ENCODE data around the gene CELF1. TPM values are rescaled to one million over a fixed set of nuclear protein-coding genes. Genes with fewer than 3 reads are reported as not detected.

CELF1 gene
- total and polyA plus RNA-seq, 2 of the 13 experiments (the other 11 are each of a cell fraction or from before 2014, with no cell fraction given): 69.0 to 80.1 TPM

DNA sequence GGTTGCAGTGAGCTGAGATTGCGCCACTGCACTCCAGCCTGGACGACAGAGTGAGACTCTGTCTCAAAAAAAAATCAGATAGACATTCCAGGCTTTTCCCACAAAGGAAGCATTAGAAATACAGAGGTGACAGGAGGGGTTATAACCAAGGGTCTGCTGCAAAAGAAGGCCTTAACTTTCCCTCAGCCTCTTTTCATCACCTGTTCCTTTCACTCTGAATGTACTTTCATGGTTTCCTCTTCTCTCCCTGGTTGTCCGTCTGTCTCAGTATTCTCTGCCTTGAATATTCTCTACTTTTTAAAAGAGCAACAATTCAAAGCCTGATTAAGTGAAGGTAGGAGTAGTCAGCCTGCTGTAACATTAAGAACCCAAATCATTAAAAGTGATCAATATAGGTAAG, 50.2 kb downstream of the CELF1 start:
- FAIRE-seq: no peak
- H4K20me1 ChIP-seq (ENCODE audit: insufficient read depth, low read length): peaks cover 34% of the 10 kb centered on the region
- CTCF ChIA-PET (ENCODE audit: low intra/inter-chr PET ratio, low total read pairs): no interaction called here

More for the DNA sequence above, 50.2 kb downstream of the CELF1 start:
- Histone ChIP-seq H3K9ac (ENCODE audit: insufficient read depth, low read depth, low read length) (no peak overlapping the region), H3K9me3 (ENCODE audit: low read length) (no peaks in the 10 kb centered on the region), H3K4me1 (ENCODE audit: insufficient read depth, low read length) (peaks cover 32% of the 10 kb centered on the region), H3K79me2 (ENCODE audit: insufficient read depth, low read length) (peaks cover 89% of the 10 kb centered on the region), H3K27ac (ENCODE audit: extremely low read length, insufficient read depth, low read length) (no peak overlapping the region), H2AFZ (ENCODE audit: low read length) (no peak overlapping the region), H3K36me3 (replicated peaks in 1 of 2; ENCODE audit: control insufficient read depth in 1 of 2, insufficient read depth in 2 of 2, low read length in 2 of 2) (peaks cover 4 to 19% of the 10 kb centered on the region in 2 experiments), H3K27me3 (ENCODE audit: control insufficient read depth in 1 of 2, insufficient read depth in 2 of 2, low read length in 2 of 2) (no peaks in the 10 kb centered on the region; a peak in 1 of 5 replicates), H3K4me3 (replicated peaks in 1 of 3; ENCODE audit: insufficient read depth in 1 of 3, low read depth in 2 of 3, low read length in 3 of 3) (no peak overlapping the region), H3K4me2 (ENCODE audit: low read depth, low read length) (no peak overlapping the region)
- no peak for DNase-seq (ENCODE audit: low spot score)
- no peak for TF ChIP-seq ZNF773 (CRISPR knock-in tag; IDR thresholded peaks at IDR 0.05; ENCODE audit: borderline replicate concordance)
- TF ChIP-seq, protein P1, sequence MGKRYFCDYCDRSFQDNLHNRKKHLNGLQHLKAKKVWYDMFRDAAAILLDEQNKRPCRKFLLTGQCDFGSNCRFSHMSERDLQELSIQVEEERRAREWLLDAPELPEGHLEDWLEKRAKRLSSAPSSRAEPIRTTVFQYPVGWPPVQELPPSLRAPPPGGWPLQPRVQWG (CRISPR knock-in tag; IDR thresholded peaks at IDR 0.05; ENCODE audit: borderline replicate concordance, low read depth): no peak
- TF ChIP-seq CBX5 (CRISPR knock-in tag; IDR thresholded peaks at IDR 0.05; ENCODE audit: borderline replicate concordance): no peak
- TF ChIP-seq, protein P2, sequence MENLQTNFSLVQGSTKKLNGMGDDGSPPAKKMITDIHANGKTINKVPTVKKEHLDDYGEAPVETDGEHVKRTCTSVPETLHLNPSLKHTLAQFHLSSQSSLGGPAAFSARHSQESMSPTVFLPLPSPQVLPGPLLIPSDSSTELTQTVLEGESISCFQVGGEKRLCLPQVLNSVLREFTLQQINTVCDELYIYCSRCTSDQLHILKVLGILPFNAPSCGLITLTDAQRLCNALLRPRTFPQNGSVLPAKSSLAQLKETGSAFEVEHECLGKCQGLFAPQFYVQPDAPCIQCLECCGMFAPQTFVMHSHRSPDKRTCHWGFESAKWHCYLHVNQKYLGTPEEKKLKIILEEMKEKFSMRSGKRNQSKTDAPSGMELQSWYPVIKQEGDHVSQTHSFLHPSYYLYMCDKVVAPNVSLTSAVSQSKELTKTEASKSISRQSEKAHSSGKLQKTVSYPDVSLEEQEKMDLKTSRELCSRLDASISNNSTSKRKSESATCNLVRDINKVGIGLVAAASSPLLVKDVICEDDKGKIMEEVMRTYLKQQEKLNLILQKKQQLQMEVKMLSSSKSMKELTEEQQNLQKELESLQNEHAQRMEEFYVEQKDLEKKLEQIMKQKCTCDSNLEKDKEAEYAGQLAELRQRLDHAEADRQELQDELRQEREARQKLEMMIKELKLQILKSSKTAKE (CRISPR knock-in tag; IDR thresholded peaks at IDR 0.05; ENCODE audit: borderline replicate concordance): no peak
- TF ChIP-seq NR0B2 (CRISPR knock-in tag; IDR thresholded peaks at IDR 0.05): no peak
- TF ChIP-seq NFIB (CRISPR knock-in tag; IDR thresholded peaks at IDR 0.05; ENCODE audit: borderline replicate concordance): no peak
- no peak for TF ChIP-seq U2AF2 (IDR thresholded peaks at IDR 0.05; ENCODE audit: low read depth, low read length)
- TF ChIP-seq, protein P3, sequence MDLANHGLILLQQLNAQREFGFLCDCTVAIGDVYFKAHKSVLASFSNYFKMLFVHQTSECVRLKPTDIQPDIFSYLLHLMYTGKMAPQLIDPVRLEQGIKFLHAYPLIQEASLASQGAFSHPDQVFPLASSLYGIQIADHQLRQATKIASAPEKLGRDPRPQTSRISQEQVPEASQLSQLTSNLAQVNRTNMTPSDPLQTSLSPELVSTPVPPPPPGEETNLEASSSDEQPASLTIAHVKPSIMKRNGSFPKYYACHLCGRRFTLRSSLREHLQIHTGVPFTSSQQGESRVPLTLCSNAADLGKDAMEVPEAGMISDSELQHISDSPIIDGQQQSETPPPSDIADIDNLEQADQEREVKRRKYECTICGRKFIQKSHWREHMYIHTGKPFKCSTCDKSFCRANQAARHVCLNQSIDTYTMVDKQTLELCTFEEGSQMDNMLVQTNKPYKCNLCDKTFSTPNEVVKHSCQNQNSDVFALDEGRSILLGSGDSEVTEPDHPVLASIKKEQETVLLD (CRISPR knock-in tag; IDR thresholded peaks at IDR 0.05; ENCODE audit: low read depth): no peak
- TF ChIP-seq, protein P4, sequence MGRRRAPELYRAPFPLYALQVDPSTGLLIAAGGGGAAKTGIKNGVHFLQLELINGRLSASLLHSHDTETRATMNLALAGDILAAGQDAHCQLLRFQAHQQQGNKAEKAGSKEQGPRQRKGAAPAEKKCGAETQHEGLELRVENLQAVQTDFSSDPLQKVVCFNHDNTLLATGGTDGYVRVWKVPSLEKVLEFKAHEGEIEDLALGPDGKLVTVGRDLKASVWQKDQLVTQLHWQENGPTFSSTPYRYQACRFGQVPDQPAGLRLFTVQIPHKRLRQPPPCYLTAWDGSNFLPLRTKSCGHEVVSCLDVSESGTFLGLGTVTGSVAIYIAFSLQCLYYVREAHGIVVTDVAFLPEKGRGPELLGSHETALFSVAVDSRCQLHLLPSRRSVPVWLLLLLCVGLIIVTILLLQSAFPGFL (CRISPR knock-in tag; IDR thresholded peaks at IDR 0.05): no peak
- TF ChIP-seq ATF7 (IDR thresholded peaks at IDR 0.05): no peak
- no peak for TF ChIP-seq ATF7 (CRISPR knock-in tag; IDR thresholded peaks at IDR 0.05)
- no peak for TF ChIP-seq NCOA1 (CRISPR knock-in tag; IDR thresholded peaks at IDR 0.05)
- TF ChIP-seq FOXK1 (CRISPR knock-in tag; IDR thresholded peaks at IDR 0.05; ENCODE audit: borderline replicate concordance, low read depth): no peak
- no TSS peak for BruUV-seq (replicated peaks)
- in situ Hi-C loops (cut with HindIII; ENCODE audit: extremely low pct_ligation_motif_present, low pct_unique_long_range_greater_than_20kb) (no loop called here), intact Hi-C loops (cut with micrococcal nuclease; ENCODE audit: unreplicated experiment) (no loop called here)
- POLR2A ChIA-PET: no interaction called here
- 97% methylated on average over 3 of the region's 3 CpGs for WGBS (ENCODE audit: low lambda C conversion rate)
- ATAC-seq: no peak
